Endothelial cell (in vitro differentiated cells): ENCODE measurements around the gene ZNF135. TPM values are rescaled to one million over a fixed set of nuclear protein-coding genes. Genes with fewer than 3 reads are reported as not detected.

Source experiments
- DNase-seq: peaks from one replicate; pipeline ENCODE4 v3.0.0; 2021; ENCODE audit warnings: low spot score
- H3K27ac Mint-ChIP-seq: one replicate; pipeline ENCODE4 v1.8.0; 2021; ENCODE audit warnings: mixed read lengths, inconsistent platforms; ENCODE audit not compliant: unreplicated experiment
- H3K27me3 Mint-ChIP-seq: one replicate; pipeline ENCODE4 v1.8.0; 2021; ENCODE audit warnings: mild to moderate bottlenecking, moderate library complexity, mixed read lengths, inconsistent platforms; ENCODE audit not compliant: unreplicated experiment
- H3K36me3 Mint-ChIP-seq: one replicate; pipeline ENCODE4 v1.8.0; 2021; ENCODE audit warnings: mild to moderate bottlenecking, low read depth, mixed read lengths, inconsistent platforms; ENCODE audit not compliant: unreplicated experiment
- H3K4me1 Mint-ChIP-seq: one replicate; pipeline ENCODE4 v1.8.0; 2021; ENCODE audit warnings: mild to moderate bottlenecking, mixed read lengths, inconsistent platforms; ENCODE audit not compliant: unreplicated experiment
- H3K4me3 Mint-ChIP-seq: one replicate; pipeline ENCODE4 v1.8.0; 2021; ENCODE audit warnings: mild to moderate bottlenecking, mixed read lengths, inconsistent platforms; ENCODE audit not compliant: unreplicated experiment
- H3K9me3 Mint-ChIP-seq: one replicate; pipeline ENCODE4 v1.8.0; 2021; ENCODE audit warnings: mixed read lengths, inconsistent platforms; ENCODE audit not compliant: unreplicated experiment
- CTCF ChIP-seq: fragments of 200-600 bp; sonication (generic); IDR thresholded peaks from one replicate; pipeline ENCODE4 v1.5.0; 2021; ENCODE audit warnings: antibody characterized with exemption; ENCODE audit not compliant: unreplicated experiment
- total RNA-seq: library from RNA; stranded (reverse); fragmentation: NEBNext Ultra II Directional; extraction: Animal tissue kit (Norgen Biotek cat#: 25700); gene quantifications from one replicate; pipeline ENCODE4 v1.2.1, GENCODE V29; 2021; ENCODE audit not compliant: unreplicated experiment

ZNF135 gene
- total RNA-seq, 1 donor from 2014 or later = 1.1 TPM

DNA sequence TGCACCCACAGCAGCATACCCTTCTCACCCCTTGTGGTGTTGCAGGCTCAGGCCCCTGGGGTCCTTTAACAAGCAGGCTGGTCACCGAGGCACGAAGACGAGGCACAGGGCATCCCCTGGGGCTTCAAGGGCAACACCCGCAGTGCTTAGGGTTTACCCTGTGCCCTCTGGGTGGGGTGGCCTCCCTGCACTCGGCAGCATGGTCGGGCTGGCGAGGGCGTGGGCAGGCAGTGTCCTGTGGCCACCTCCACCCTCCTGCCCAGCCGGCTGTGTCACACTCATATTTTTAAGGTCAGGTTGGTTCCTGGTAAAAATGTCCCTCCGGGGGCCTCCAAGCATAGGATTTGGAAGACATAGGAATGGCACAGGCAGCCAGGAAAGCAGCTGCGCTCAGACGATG lies 11.4 kb upstream of the ZNF135 start:
- H3K9me3 Mint-ChIP-seq = peaks cover 48% of the 10 kb centered on the region
- H3K36me3 Mint-ChIP-seq = peaks cover 45% of the 10 kb centered on the region
- TF ChIP-seq CTCF = no peak
- no peak overlapping the region for H3K27ac Mint-ChIP-seq
- peaks cover 21% of the 10 kb centered on the region for H3K27me3 Mint-ChIP-seq
- DNase-seq = no peak
- no peaks in the 10 kb centered on the region for H3K4me1 Mint-ChIP-seq
- H3K4me3 Mint-ChIP-seq = no peak overlapping the region

- DNase-seq = no peak
- TF ChIP-seq CTCF = no peak
- Mint-ChIP-seq H3K27ac (no peak overlapping the region), H3K4me1 (no peaks in the 10 kb centered on the region), H3K36me3 (peaks cover 42% of the 10 kb centered on the region), H3K9me3 (peaks cover 50% of the 10 kb centered on the region), H3K27me3 (peaks cover 24% of the 10 kb centered on the region), H3K4me3 (no peak overlapping the region)
Observed at GRCh38 chr19:58052256-58052655, 6.8 kb upstream of the ZNF135 start.

DNA sequence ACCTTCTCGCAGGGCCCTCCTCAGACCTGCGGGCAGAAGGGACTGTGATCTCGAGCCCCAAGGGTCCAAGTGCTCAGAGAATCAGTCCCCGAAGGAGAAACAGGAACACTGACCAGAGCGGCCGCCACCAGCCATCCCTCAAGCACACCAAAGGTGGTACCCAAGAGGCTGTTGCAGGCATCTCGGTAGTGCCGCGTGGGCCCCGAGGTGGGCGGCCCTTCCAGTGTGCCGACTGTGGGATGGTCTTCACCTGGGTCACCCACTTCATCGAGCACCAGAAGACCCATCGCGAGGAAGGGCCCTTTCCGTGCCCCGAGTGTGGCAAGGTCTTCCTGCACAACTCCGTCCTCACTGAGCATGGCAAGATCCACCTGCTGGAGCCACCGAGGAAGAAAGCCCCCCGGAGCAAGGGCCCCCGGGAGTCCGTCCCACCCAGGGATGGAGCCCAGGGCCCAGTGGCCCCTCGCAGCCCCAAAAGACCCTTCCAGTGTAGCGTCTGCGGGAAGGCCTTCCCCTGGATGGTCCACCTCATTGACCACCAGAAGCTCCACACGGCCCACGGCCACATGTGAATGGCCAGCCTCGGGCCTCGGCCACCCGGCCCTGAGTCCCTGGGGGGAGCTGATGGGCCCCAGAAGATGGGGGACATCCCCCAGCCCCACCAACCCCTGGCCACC lies 5.5 kb upstream of the ZNF135 start:
- TF ChIP-seq CTCF = no peak
- Mint-ChIP-seq H3K36me3 (peaks cover 40% of the 10 kb centered on the region), H3K27me3 (peaks cover 25% of the 10 kb centered on the region), H3K9me3 (peaks cover 49% of the 10 kb centered on the region), H3K4me1 (no peaks in the 10 kb centered on the region), H3K27ac (no peak overlapping the region), H3K4me3 (no peak overlapping the region)
- DNase-seq = no peak

DNA sequence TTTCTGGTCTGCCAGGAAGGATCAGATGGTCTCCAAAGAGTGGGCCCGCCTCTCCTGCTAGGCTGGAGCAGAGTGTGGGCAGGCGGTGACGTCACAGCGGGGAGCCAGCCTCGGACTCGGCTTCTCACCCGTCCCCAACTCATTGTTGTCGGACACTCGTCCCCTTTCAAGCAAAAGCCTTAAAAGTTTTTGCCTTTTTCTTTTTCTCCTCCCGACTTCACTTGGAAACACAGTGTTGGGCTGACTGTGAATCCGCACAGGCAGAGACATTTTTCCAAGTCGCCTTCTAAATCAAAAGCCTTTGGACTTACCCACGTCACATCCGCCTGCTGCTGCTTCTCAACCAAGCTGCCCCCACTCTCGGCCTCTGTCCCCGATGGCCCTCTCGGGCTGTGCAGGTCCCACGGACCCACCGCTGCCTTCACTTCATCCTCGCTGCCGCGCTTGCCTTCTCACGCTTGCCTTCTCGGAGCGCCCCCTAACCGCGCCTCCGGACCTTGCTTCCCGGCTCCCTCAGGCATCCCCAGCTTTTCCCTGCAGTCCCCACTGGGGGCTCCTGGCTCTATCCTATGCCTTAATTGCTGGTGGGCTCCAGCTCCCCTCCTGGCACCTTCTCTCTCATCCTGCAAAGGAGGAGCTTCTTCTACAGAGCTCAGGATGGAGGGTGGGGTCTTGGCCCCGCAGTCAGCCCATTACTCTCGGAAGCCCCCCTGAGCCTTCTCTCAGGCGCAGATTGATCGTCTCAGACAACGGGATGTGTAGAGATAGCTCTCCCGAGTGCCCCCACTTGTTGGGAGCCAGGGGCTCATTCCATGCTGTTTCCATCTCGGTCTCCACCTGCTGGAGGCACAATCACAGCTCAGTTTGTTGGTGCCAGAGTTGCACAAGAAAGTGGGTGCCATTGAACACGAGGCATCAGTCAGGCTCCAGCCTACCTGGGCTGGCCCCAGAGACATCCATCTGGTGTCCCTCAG lies 3.9 kb upstream of the ZNF135 start:
- Mint-ChIP-seq H3K36me3 (peaks cover 37% of the 10 kb centered on the region), H3K27me3 (peaks cover 33% of the 10 kb centered on the region), H3K4me3 (peak overlapping the region; percentile 70), H3K27ac (peak overlapping the region; percentile 83), H3K4me1 (no peaks in the 10 kb centered on the region), H3K9me3 (peaks cover 44% of the 10 kb centered on the region)
- TF ChIP-seq CTCF = no peak
- no peak for DNase-seq
